ENCODE measurements around the gene ZNF865.

DNA sequence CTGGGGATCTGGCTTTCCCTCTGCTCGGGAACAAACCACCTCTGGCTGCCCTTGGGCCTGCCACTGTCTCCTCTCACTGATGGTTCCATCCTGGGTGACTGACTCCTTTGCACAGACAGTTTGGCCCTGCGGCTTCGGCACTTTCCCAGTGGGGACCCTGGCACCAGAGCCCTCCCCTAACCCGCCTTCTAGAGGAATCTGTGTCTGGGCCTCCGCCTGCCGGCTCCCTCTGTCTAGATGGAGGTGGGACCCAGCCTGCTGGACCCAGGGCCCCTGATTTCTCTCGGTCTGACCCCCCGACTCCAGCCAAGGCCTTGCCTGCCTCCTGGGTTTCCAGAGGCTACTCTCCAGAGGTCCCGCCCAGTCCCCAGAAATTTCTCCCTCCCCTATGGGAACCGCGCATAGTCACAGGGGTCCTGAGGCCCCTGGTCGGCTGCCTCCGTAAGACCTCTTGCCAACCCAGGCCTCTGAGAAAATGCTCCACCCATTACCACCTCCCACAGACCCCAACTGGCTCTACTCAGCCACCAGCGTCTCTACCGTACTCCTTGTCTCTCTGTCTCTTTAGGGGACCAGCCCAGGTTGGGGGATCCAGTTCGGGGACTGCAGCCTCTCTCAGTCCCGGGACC, 45.3 kb downstream of the ZNF865 start:
- TF ChIP-seq, protein P1, sequence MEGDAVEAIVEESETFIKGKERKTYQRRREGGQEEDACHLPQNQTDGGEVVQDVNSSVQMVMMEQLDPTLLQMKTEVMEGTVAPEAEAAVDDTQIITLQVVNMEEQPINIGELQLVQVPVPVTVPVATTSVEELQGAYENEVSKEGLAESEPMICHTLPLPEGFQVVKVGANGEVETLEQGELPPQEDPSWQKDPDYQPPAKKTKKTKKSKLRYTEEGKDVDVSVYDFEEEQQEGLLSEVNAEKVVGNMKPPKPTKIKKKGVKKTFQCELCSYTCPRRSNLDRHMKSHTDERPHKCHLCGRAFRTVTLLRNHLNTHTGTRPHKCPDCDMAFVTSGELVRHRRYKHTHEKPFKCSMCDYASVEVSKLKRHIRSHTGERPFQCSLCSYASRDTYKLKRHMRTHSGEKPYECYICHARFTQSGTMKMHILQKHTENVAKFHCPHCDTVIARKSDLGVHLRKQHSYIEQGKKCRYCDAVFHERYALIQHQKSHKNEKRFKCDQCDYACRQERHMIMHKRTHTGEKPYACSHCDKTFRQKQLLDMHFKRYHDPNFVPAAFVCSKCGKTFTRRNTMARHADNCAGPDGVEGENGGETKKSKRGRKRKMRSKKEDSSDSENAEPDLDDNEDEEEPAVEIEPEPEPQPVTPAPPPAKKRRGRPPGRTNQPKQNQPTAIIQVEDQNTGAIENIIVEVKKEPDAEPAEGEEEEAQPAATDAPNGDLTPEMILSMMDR (IDR thresholded peaks at IDR 0.05) = no peak
- no peak for TF ChIP-seq POLR2A (IDR thresholded peaks at IDR 0.05; ENCODE audit: low read depth)
- TF ChIP-seq EP300 (IDR thresholded peaks at IDR 0.05) = no peak
